ENCODE results near the gene PIR. TPM values are rescaled to one million over a fixed set of nuclear protein-coding genes. Genes with fewer than 3 reads are reported as not detected.

PIR gene
- total and polyA plus RNA-seq, 2 of the 8 experiments (the other 6 are each of a cell fraction or from before 2014, with no cell fraction given) = 6.4 to 10.3 TPM

DNA sequence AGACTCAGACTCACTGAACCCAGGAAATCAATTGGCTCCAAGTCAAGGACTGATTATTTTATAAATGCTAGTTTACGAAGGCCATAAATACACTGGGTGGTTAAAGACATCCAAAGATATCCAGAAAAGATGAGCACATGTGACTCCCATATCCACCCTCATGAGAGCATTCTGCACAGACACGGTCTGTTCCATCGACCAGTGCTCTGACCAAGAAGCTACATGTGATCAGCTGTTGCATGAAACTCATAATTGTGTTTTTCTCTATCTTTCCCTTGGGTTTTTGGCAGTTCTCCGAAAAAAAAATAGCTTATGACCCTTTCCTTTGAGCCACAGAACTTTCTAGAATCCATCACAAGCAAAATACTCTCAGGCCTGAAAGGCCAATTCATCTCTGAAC is 2.7 kb upstream of the PIR start:
- no peaks in the 10 kb centered on the region for H3K9me3 ChIP-seq (ENCODE audit: insufficient read depth in 2 of 2, low read depth in 1 of 2, low read length in 1 of 2)
- no peaks in the 10 kb centered on the region for H3K27me3 ChIP-seq (replicated peaks in 1 of 4; ENCODE audit: control insufficient read depth in 3 of 4, extremely low read depth in 1 of 4, insufficient read depth in 3 of 4, low read length in 3 of 4)
- H3K23me2 ChIP-seq (ENCODE audit: low read depth, low read length) = no peaks in the 10 kb centered on the region; the same call in 1 of the 2 replicates
- H3K56ac ChIP-seq (replicated peaks; ENCODE audit: insufficient read length, low read depth, low read length) = no peak overlapping the region
- H3K4me3 ChIP-seq (ENCODE audit: extremely low read depth in 1 of 4, insufficient read depth in 2 of 4, low read depth in 3 of 4, low read length in 4 of 4) = no peak overlapping the region
- H3K4me1 ChIP-seq (replicated peaks in 1 of 4; ENCODE audit: control insufficient read depth in 3 of 4, insufficient read depth in 4 of 4, low read length in 3 of 4) = no peaks in the 10 kb centered on the region
- H3K79me1 ChIP-seq (ENCODE audit: low read depth, low read length) = no peaks in the 10 kb centered on the region
- DNase-seq (ENCODE audit: low read depth in 1 of 2, low spot score in 2 of 2) = no peak
- H2AK5ac ChIP-seq (ENCODE audit: low read depth, low read length) = no peak overlapping the region
- no peak overlapping the region for H3K23ac ChIP-seq (ENCODE audit: insufficient read length)
- H2BK5ac ChIP-seq (ENCODE audit: low read depth, low read length) = no peak overlapping the region
- H2BK20ac ChIP-seq (ENCODE audit: low read length) = no peak overlapping the region
- H2BK12ac ChIP-seq (ENCODE audit: low read depth, low read length) = no peak overlapping the region
- no peak overlapping the region for H4K91ac ChIP-seq (replicated peaks; ENCODE audit: insufficient read length, low read length)
- H2BK15ac ChIP-seq (ENCODE audit: low read length) = no peak overlapping the region
- no peak overlapping the region for H3K18ac ChIP-seq (ENCODE audit: extremely low read depth, low read length)
- H3K27ac ChIP-seq (ENCODE audit: low read depth, low read length) = no peak overlapping the region
- H2AFZ ChIP-seq (ENCODE audit: low read length) = no peak overlapping the region
- no peak for FAIRE-seq
- H3K4ac ChIP-seq (replicated peaks; ENCODE audit: insufficient read length, low read depth, low read length) = no peak overlapping the region
- no peaks in the 10 kb centered on the region for H3K79me2 ChIP-seq (ENCODE audit: control insufficient read depth in 1 of 2, insufficient read depth in 2 of 2, low read length in 2 of 2)
- TF ChIP-seq SIX5 (IDR thresholded peaks at IDR 0.05; ENCODE audit: low read depth, low read length) (no peak), FOSL1 (IDR thresholded peaks at IDR 0.05; ENCODE audit: insufficient read depth, low read depth, low read length) (no peak), YY1 (IDR thresholded peaks at IDR 0.05; ENCODE audit: low read depth, low read length) (no peak), RNF2 (IDR thresholded peaks at IDR 0.05; ENCODE audit: borderline replicate concordance, low read depth, low read length, missing control alignments, poor library complexity, severe bottlenecking) (no peak), GTF2F1 (IDR thresholded peaks at IDR 0.05; ENCODE audit: borderline replicate concordance, low read depth, low read length) (no peak), CREB1 (IDR thresholded peaks at IDR 0.05) (no peak), CHD1 (IDR thresholded peaks at IDR 0.05; ENCODE audit: low read depth, low read length) (no peak), GABPA (IDR thresholded peaks at IDR 0.05; ENCODE audit: borderline replicate concordance, insufficient read depth, low read length) (no peak), CBX8 (IDR thresholded peaks at IDR 0.05; ENCODE audit: borderline replicate concordance, low read depth, low read length) (no peak)
- WGBS, 2 experiments (ENCODE audit: extremely low coverage in 1 of 2, insufficient coverage in 1 of 2, insufficient read length in 1 of 2, insufficient replicate concordance in 2 of 2, low coverage in 1 of 2, low lambda C conversion rate in 2 of 2, missing lambda C conversion rate in 1 of 2) = 98% methylated on average over 4 of the region's 4 CpGs; no CpG with 5 or more reads in 1 of the 2 experiments
- H4K20me1 ChIP-seq (replicated peaks in 1 of 2; ENCODE audit: control insufficient read depth in 1 of 2, insufficient read depth in 2 of 2, low read length in 2 of 2) = no peaks in the 10 kb centered on the region
- no peak overlapping the region for H2BK120ac ChIP-seq (replicated peaks; ENCODE audit: low read depth, low read length)
- POLR2A ChIA-PET (ENCODE audit: partially characterized antibody) = no interaction called here
- H3K4me2 ChIP-seq (ENCODE audit: insufficient read depth in 1 of 2, low read depth in 2 of 2, low read length in 2 of 2) = no peak overlapping the region
- H3K36me3 ChIP-seq (ENCODE audit: control insufficient read depth in 2 of 4, insufficient read depth in 4 of 4, low read length in 3 of 4) = no peaks in the 10 kb centered on the region
- CTCF ChIA-PET (ENCODE audit: partially characterized antibody) = interaction anchor here (0.7 kb wide), 1 partner anchor 70 kb away, joined by 3 read pairs; no protein-coding TSS in a partner anchor
- no peak overlapping the region for H4K5ac ChIP-seq (ENCODE audit: insufficient read length, low read depth, low read length)
- no peak overlapping the region for H3K14ac ChIP-seq (ENCODE audit: insufficient read length)
- H4K8ac ChIP-seq (ENCODE audit: extremely low read depth, insufficient read depth, low read length) = no peak overlapping the region
- H3K9ac ChIP-seq (replicated peaks in 1 of 4; ENCODE audit: extremely low read depth in 1 of 4, low read depth in 3 of 4, low read length in 3 of 4) = no peak overlapping the region

All from H1 (cell line).